GM12878 (cell line): Measurements from ENCODE around the gene PLEKHM3. TPM values are rescaled to one million over a fixed set of nuclear protein-coding genes. Genes with fewer than 3 reads are reported as not detected.

Experiments
- ATAC-seq: fragments of 200-7000 bp; cut with Tn5 transposase; 3 replicates; pipeline ENCODE4 v1.9.1; 2020; ENCODE audit warnings: mild to moderate bottlenecking, moderate library complexity
- BruUV-seq: library from RNA; stranded (reverse); fragments of 400-500 nt; replicated peaks from 2 replicates; lab custom pipeline; 2021; lab: Mats Ljungman, UMichigan
- CTCF ChIA-PET: fragments of 300-600 bp; sonication (Branson Sonifier 250); formaldehyde crosslinking; extraction: SDS; loops from one replicate; lab custom pipeline; 2021; ENCODE audit warnings: inconsistent platforms; lab: Yijun Ruan, JAX
- POLR2A ChIA-PET: fragments of 350-600 bp; formaldehyde crosslinking; extraction: SDS; loops from one replicate; lab custom pipeline; 2021; ENCODE audit warnings: inconsistent platforms; lab: Charles Lee
- RAD21 ChIA-PET: fragments of 300-600 bp; sonication (Branson Sonifier 250); formaldehyde crosslinking; loops from one replicate; lab custom pipeline; 2023; ENCODE audit warnings: antibody characterized with exemption; ENCODE audit not compliant: unreplicated experiment; lab: Charles Lee
- SMC1A ChIA-PET: fragments of 300-600 bp; sonication (Branson Sonifier 250); formaldehyde crosslinking; loops from one replicate; lab custom pipeline; 2023; ENCODE audit not compliant: unreplicated experiment, uncharacterized antibody; lab: Charles Lee
- DNase-seq: peaks from one replicate; pipeline ENCODE4 v3.0.0-alpha.2; 2011; ENCODE audit warnings: low read depth, low spot score
- FAIRE-seq: peaks from 3 replicates; lab custom pipeline; 2011; peaks lifted over from hg19 to GRCh38; lab: Jason Lieb, UNC
- H2AFZ ChIP-seq: 2 replicates; pipeline ENCODE4 v1.6.0; 2011; ENCODE audit warnings: low read depth, low read length, control low read depth; ENCODE audit not compliant: control insufficient read depth
- H3K27ac ChIP-seq: 2 replicates; pipeline ENCODE4 v1.5.1; 2011; ENCODE audit warnings: control low read depth; ENCODE audit not compliant: control insufficient read depth, insufficient read depth
- H3K27me3 ChIP-seq, 2 experiments: replicated peaks in 1 of 2; 2 replicates each; pipeline versions ENCODE4 v1.6.0 to v1.6.1; 2011; ENCODE audit warnings: low read length in 1 of 2; ENCODE audit not compliant: control insufficient read depth in 2 of 2, insufficient read depth in 2 of 2
- H3K36me3 ChIP-seq, 2 experiments: 2 replicates each; pipeline ENCODE4 v1.5.1; 2011; ENCODE audit warnings: low read length in 1 of 2; ENCODE audit not compliant: control insufficient read depth in 2 of 2, insufficient read depth in 2 of 2
- H3K4me1 ChIP-seq: 2 replicates; pipeline ENCODE4 v1.6.1; 2011; ENCODE audit warnings: mild to moderate bottlenecking, low read length, moderate library complexity, mixed read lengths; ENCODE audit not compliant: control insufficient read depth, insufficient read depth
- H3K4me2 ChIP-seq: 2 replicates; pipeline ENCODE4 v1.6.0; 2011; ENCODE audit warnings: control low read depth; ENCODE audit not compliant: control insufficient read depth, insufficient read depth
- H3K4me3 ChIP-seq: fragments of 200-600 bp; sonication (generic); 2 replicates; pipeline ENCODE4 v1.5.1; 2016
- H3K79me2 ChIP-seq: 2 replicates; pipeline ENCODE4 v1.6.0; 2011; ENCODE audit warnings: low read length; ENCODE audit not compliant: control insufficient read depth, insufficient read depth
- H3K9ac ChIP-seq: 2 replicates; pipeline ENCODE4 v1.8.0; 2011; ENCODE audit warnings: low read length, control low read depth, mixed read lengths; ENCODE audit not compliant: control insufficient read depth, insufficient read depth
- H3K9me3 ChIP-seq: replicated peaks from 3 replicates; pipeline ENCODE4 v1.5.1; 2011; ENCODE audit warnings: mild to moderate bottlenecking, low read length; ENCODE audit not compliant: control insufficient read depth, insufficient read depth
- H4K20me1 ChIP-seq: 2 replicates; pipeline ENCODE4 v1.6.0; 2011; ENCODE audit not compliant: control insufficient read depth, insufficient read depth
- CREB1 ChIP-seq: IDR thresholded peaks from 2 replicates; pipeline ENCODE4 v1.6.1; 2012; ENCODE audit warnings: low read depth, mild to moderate bottlenecking, inconsistent platforms
- CREM ChIP-seq: IDR thresholded peaks from 2 replicates; pipeline ENCODE4 v1.6.1; 2014; ENCODE audit warnings: antibody characterized with exemption, low read depth
- EED ChIP-seq: sonication (generic); IDR thresholded peaks from 2 replicates; pipeline ENCODE4 v1.6.1; 2016; ENCODE audit warnings: antibody characterized with exemption, low read depth
- ELK1 ChIP-seq: IDR thresholded peaks from 2 replicates; pipeline ENCODE4 v1.6.1; 2012; ENCODE audit warnings: low read depth, low read length, improper control_type of control experiment
- ESRRA ChIP-seq: IDR thresholded peaks from 2 replicates; pipeline ENCODE4 v1.6.1; 2012; ENCODE audit warnings: mild to moderate bottlenecking, low read length, improper control_type of control experiment
- ETV6 ChIP-seq, 2 experiments: fragments of 450-650 bp in 1 of 2; IDR thresholded peaks in 1 of 2; conservative IDR thresholded peaks in 1 of 2; 2 replicates each; pipeline ENCODE4 v1.6.1; 2014; ENCODE audit warnings: antibody characterized with exemption in 1 of 2, borderline replicate concordance in 1 of 2, low read depth in 1 of 2, mild to moderate bottlenecking in 1 of 2, moderate library complexity in 1 of 2
- FOXM1 ChIP-seq: IDR thresholded peaks from 2 replicates; pipeline ENCODE4 v1.6.1; 2012; ENCODE audit warnings: low read depth, mild to moderate bottlenecking, inconsistent platforms, low read length, moderate library complexity
- HDGF ChIP-seq: fragments of 450-650 bp; IDR thresholded peaks from 2 replicates; pipeline ENCODE4 v1.6.1; 2016; ENCODE audit warnings: antibody characterized with exemption
- IRF4 ChIP-seq: IDR thresholded peaks from 2 replicates; pipeline ENCODE4 v1.6.1; 2011; ENCODE audit warnings: low read depth, low read length
- JUNB ChIP-seq: IDR thresholded peaks from 2 replicates; pipeline ENCODE4 v1.6.1; 2016; ENCODE audit warnings: antibody characterized with exemption, mild to moderate bottlenecking
- MEF2A ChIP-seq: IDR thresholded peaks from 2 replicates; pipeline ENCODE4 v1.6.1; 2011; ENCODE audit warnings: low read depth, mild to moderate bottlenecking, low read length, moderate library complexity; ENCODE audit not compliant: insufficient read depth
- NFIC ChIP-seq: IDR thresholded peaks from 2 replicates; pipeline ENCODE4 v1.6.1; 2012; ENCODE audit warnings: low read depth, mild to moderate bottlenecking, inconsistent platforms, low read length, moderate library complexity
- RFX5 ChIP-seq: IDR thresholded peaks from 2 replicates; pipeline ENCODE4 v1.6.1; 2011; ENCODE audit warnings: low read depth, low read length, improper control_type of control experiment
- RUNX3 ChIP-seq: IDR thresholded peaks from 2 replicates; pipeline ENCODE4 v1.6.1; 2012; ENCODE audit warnings: low read length, inconsistent platforms
- SMAD1 ChIP-seq: fragments of 450-650 bp; IDR thresholded peaks from 2 replicates; pipeline ENCODE4 v1.6.1; 2018; ENCODE audit warnings: mild to moderate bottlenecking, low read depth; ENCODE audit not compliant: partially characterized antibody
- SUZ12 ChIP-seq: fragments of 200-600 bp; sonication (generic); IDR thresholded peaks from one replicate; pipeline ENCODE4 v1.6.1; 2018; ENCODE audit warnings: antibody characterized with exemption, mild to moderate bottlenecking; ENCODE audit not compliant: unreplicated experiment
- TCF7 ChIP-seq: IDR thresholded peaks from 2 replicates; pipeline ENCODE4 v1.6.1; 2014; ENCODE audit warnings: antibody characterized with exemption, borderline replicate concordance
- ZNF217 ChIP-seq: fragments of 450-650 bp; IDR thresholded peaks from 2 replicates; pipeline ENCODE4 v1.6.1; 2017; ENCODE audit warnings: antibody characterized with exemption, mild to moderate bottlenecking
- WGBS: methylation state at CpG from one replicate; pipeline ENCODE4 v1.1.6; 2016; ENCODE audit warnings: low lambda C conversion rate; ENCODE audit not compliant: insufficient replicate concordance, insufficient coverage; ENCODE audit errors: missing lambda C conversion rate; 5-methylcytosine and 5-hydroxymethylcytosine counted together
- in situ Hi-C: fragments of 300-500 bp; cut with MboI; formaldehyde crosslinking; loops from 9 replicates; pipeline ENCODE4 v1.14.3; 2018; ENCODE audit warnings: mixed read lengths
- intact Hi-C: fragments of 100-400 bp; cut with micrococcal nuclease; formaldehyde crosslinking; loops from one replicate; pipeline ENCODE4 v1.14.2; 2022; ENCODE audit not compliant: unreplicated experiment
- polyA plus RNA-seq, 11 experiments: library from polyadenylated mRNA; depleted of rRNA in 4 of 11; unstranded in 6 of 11; stranded (reverse) in 5 of 11; fragments of >200 nt; fragmentation: Nextera tagmentation in 4 of 11; fragmentation: Illumina TruSeq in 1 of 11; extraction: Ambion mirVana in 4 of 11; extraction: Trizol in 1 of 11; gene quantifications; 1 replicate in 1 of 11; 2 replicates in 10 of 11; pipeline versions ENCODE4 v1.2.1 to v1.2.3, GENCODE V29; 2011 to 2016; ENCODE audit warnings: inconsistent platforms in 2 of 11, missing spikeins in 2 of 11, low read depth in 1 of 11
- total RNA-seq, 4 experiments: library from RNA; depleted of rRNA in 3 of 4; stranded (reverse); fragments of >200 nt in 3 of 4; fragmentation: Illumina TruSeq in 1 of 4; extraction: Trizol in 1 of 4; gene quantifications; 2 replicates each; pipeline versions ENCODE4 v1.2.1 to v1.2.3, GENCODE V29; 2013 to 2021

PLEKHM3 gene
- total and polyA plus RNA-seq, 10 of the 15 experiments (the other 5 are each of a cell fraction or from before 2014, with no cell fraction given), result 1.4 to 5.6 (median 3.0) TPM

DNA sequence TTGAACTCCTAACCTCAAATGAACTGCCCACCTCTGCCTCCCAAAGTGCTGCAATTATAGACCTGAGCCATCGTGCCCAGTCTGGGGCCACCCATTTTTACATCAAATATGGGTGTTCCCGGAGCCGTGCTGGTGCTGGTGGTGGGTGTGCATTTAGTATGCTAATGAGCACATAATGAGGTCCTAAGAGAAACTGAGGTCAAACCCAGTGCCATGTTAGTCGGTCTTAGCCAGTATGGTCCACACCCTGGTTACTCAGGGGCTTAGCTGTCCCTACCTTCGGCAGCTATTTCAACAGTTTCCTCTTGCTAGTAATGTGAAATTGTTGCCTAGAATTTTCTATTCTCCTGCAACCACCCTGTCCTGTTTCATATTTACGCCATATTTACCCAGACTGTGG lies 217.2 kb downstream of the PLEKHM3 start:
- H4K20me1 ChIP-seq, result no peaks in the 10 kb centered on the region
- no peaks in the 10 kb centered on the region for H3K79me2 ChIP-seq
- BruUV-seq, result no TSS peak
- WGBS, result 91% methylated on average over 6 of the region's 6 CpGs
- DNase-seq, result no peak
- H3K27ac ChIP-seq, result no peak overlapping the region
- no peak overlapping the region for H3K4me2 ChIP-seq
- no peaks in the 10 kb centered on the region; the same call in none of the 2 replicates for H3K4me1 ChIP-seq
- no peak overlapping the region for H3K9ac ChIP-seq
- H3K27me3 ChIP-seq, result no peaks in the 10 kb centered on the region
- in situ Hi-C loops (no loop called here), intact Hi-C loops (no loop called here)
- ChIA-PET POLR2A (no interaction called here), CTCF (no interaction called here), RAD21 (no interaction called here), SMC1A (interaction anchor here (1.2 to 1.4 kb wide), 2 partner anchors 11 to 62 kb away, joined by 3 to 5 read pairs; no protein-coding TSS in a partner anchor)
- H3K9me3 ChIP-seq, result no peaks in the 10 kb centered on the region
- H2AFZ ChIP-seq, result no peak overlapping the region
- ATAC-seq, result no peak
- no peak for TF ChIP-seq HDGF
- TF ChIP-seq FOXM1, result no peak
- TF ChIP-seq SMAD1, result no peak
- H3K36me3 ChIP-seq, result no peaks in the 10 kb centered on the region
- no peak for FAIRE-seq
- no peak overlapping the region for H3K4me3 ChIP-seq

DNA sequence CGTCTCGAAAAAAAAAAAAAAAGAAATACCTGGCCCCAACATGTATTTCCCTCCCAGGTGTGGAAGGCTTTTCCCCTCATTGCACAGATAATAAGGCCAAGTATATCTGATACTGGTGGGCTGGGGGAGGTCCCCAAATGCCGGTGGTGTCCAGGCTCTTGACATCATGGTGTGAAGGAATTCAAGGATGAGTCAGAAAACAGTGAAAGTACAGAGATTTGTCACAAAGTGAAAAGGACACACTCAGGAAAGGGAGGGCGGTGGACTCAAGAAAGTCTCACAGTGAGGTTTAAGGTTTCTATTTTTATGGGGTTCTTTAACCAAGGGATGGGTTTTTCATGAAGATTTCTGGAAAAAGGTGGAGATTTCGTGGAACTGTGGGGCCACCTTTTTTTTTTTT lies 217.8 kb downstream of the PLEKHM3 start:
- ATAC-seq, result peak; percentile 88
- Histone ChIP-seq H2AFZ (no peak overlapping the region), H3K4me2 (no peak overlapping the region), H3K36me3 (no peaks in the 10 kb centered on the region), H3K9me3 (no peaks in the 10 kb centered on the region), H3K9ac (no peak overlapping the region), H3K4me3 (no peak overlapping the region), H3K27ac (no peak overlapping the region), H3K4me1 (no peaks in the 10 kb centered on the region; the same call in none of the 2 replicates), H3K79me2 (no peaks in the 10 kb centered on the region), H4K20me1 (no peaks in the 10 kb centered on the region), H3K27me3 (no peaks in the 10 kb centered on the region)
- 15% methylated on average over 4 of the region's 5 CpGs for WGBS
- BruUV-seq, result no TSS peak
- POLR2A ChIA-PET, result interaction anchor here (0.7 kb wide), 1 partner anchor 63 kb away, joined by 3 read pairs; no protein-coding TSS in a partner anchor
- peak; percentile 89 for FAIRE-seq
- CTCF ChIA-PET, result interaction anchor here (0.6 kb wide), 1 partner anchor 1645 kb away, joined by 3 read pairs; no protein-coding TSS in a partner anchor
- peak; percentile 23 for DNase-seq
- RAD21 ChIA-PET, result no interaction called here
- in situ Hi-C loops, result no loop called here
- intact Hi-C loops, result no loop called here
- SMC1A ChIA-PET, result interaction anchor here (0.6 to 0.8 kb wide), 2 partner anchors 40 to 260 kb away, joined by 3 read pairs; no protein-coding TSS in a partner anchor
- TF ChIP-seq SUZ12 (no peak), JUNB (peak; percentile 90), ZNF217 (no peak), RFX5 (no peak), ESRRA (no peak), IRF4 (peak; percentile 36; the same call in 1 of the 2 replicates), MEF2A (0 out of 2 replicates have a peak, but pooled peaks have one; percentile 49), TCF7 (peak; percentile 13; the same call in 1 of the 2 replicates), CREM (peak; percentile 64; the same call in 1 of the 2 replicates), CREB1 (0 out of 2 replicates have a peak, but pooled peaks have one; percentile 35), EED (peak; percentile 77), NFIC (peak; percentile 68; the same call in 1 of the 2 replicates), RUNX3 (peak; percentile 50), FOXM1 (peak; percentile 55; the same call in 1 of the 2 replicates), ELK1 (no peak), ETV6 (conservative IDR thresholded peaks at IDR 0.05 in 1 of 2, IDR thresholded peaks at IDR 0.05 in 1 of 2; ENCODE audit: borderline replicate concordance in 1 of 2, low read depth in 1 of 2) (peak in 1 of 2 experiments; percentile 64; a peak in 2 of 4 replicates)
